Neural progenitor cell (in vitro differentiated cells): ENCODE measurements around the gene EFHC2. TPM values are rescaled to one million over a fixed set of nuclear protein-coding genes. Genes with fewer than 3 reads are reported as not detected.
A peak's percentile ranks its signal among the peaks of the same experiment; 100 is the strongest.

Source experiments
- DNase-seq: peaks from one replicate; pipeline ENCODE4 v3.0.0-alpha.2; 2016; ENCODE audit warnings: low spot score
- H2AFZ ChIP-seq: fragments of 200-600 bp; sonication (generic); replicated peaks from 2 replicates; pipeline ENCODE4 v1.6.1; 2016; ENCODE audit warnings: antibody characterized with exemption
- H3F3A ChIP-seq: fragments of 200-600 bp; sonication (generic); 2 replicates; pipeline ENCODE4 v1.6.1; 2016; ENCODE audit warnings: antibody characterized with exemption, low read depth
- H3K27ac ChIP-seq: fragments of 200-600 bp; sonication (generic); 2 replicates; pipeline ENCODE4 v1.5.1; 2016; ENCODE audit warnings: mild to moderate bottlenecking
- H3K27me3 ChIP-seq: fragments of 200-600 bp; sonication (generic); 2 replicates; pipeline ENCODE4 v1.6.1; 2016; ENCODE audit warnings: mild to moderate bottlenecking, moderate library complexity
- H3K36me3 ChIP-seq: fragments of 200-600 bp; sonication (generic); 2 replicates; pipeline ENCODE4 v1.5.1; 2016
- H3K4me1 ChIP-seq: fragments of 200-600 bp; sonication (generic); 2 replicates; pipeline ENCODE4 v1.6.1; 2016; ENCODE audit warnings: mixed run types
- H3K4me2 ChIP-seq: fragments of 200-600 bp; sonication (generic); 2 replicates; pipeline ENCODE4 v1.6.1; 2016
- H3K4me3 ChIP-seq: fragments of 200-600 bp; sonication (generic); 2 replicates; pipeline ENCODE4 v1.5.1; 2016
- H3K79me2 ChIP-seq: fragments of 200-600 bp; sonication (generic); 2 replicates; pipeline ENCODE4 v1.6.1; 2016; ENCODE audit warnings: low read depth
- H3K9ac ChIP-seq: fragments of 200-600 bp; sonication (generic); 2 replicates; pipeline ENCODE4 v1.6.1; 2016
- H3K9me3 ChIP-seq: fragments of 200-600 bp; sonication (generic); 2 replicates; pipeline ENCODE4 v1.5.1; 2016; ENCODE audit warnings: low read depth
- H4K20me1 ChIP-seq: fragments of 200-600 bp; sonication (generic); 2 replicates; pipeline ENCODE4 v1.6.1; 2016; ENCODE audit warnings: low read depth
- H3K27ac Mint-ChIP-seq: 3 replicates; pipeline ENCODE4 v1.8.0; 2021; ENCODE audit warnings: mixed read lengths
- H3K27me3 Mint-ChIP-seq: 2 replicates; pipeline ENCODE4 v1.8.0; 2022; ENCODE audit warnings: low read depth, mild to moderate bottlenecking, inconsistent platforms, moderate library complexity, mixed read lengths; ENCODE audit not compliant: insufficient read depth
- H3K36me3 Mint-ChIP-seq: 3 replicates; pipeline ENCODE4 v1.8.0; 2021; ENCODE audit warnings: mixed read lengths
- H3K4me1 Mint-ChIP-seq: 3 replicates; pipeline ENCODE4 v1.8.0; 2021; ENCODE audit warnings: mixed read lengths
- H3K4me3 Mint-ChIP-seq: 3 replicates; pipeline ENCODE4 v1.8.0; 2021; ENCODE audit warnings: mild to moderate bottlenecking, moderate library complexity, mixed read lengths
- H3K9me3 Mint-ChIP-seq: 3 replicates; pipeline ENCODE4 v1.8.0; 2020; ENCODE audit warnings: mixed read lengths
- CTCF ChIP-seq: fragments of 200-600 bp; sonication (generic); IDR thresholded peaks from 2 replicates; pipeline ENCODE4 v1.5.1; 2017; ENCODE audit warnings: antibody characterized with exemption, mild to moderate bottlenecking
- EZH2 ChIP-seq: fragments of 200-600 bp; sonication (generic); IDR thresholded peaks from 2 replicates; pipeline ENCODE4 v1.6.1; 2017; ENCODE audit warnings: antibody characterized with exemption, mild to moderate bottlenecking, moderate library complexity
- EZH2phosphoT487 ChIP-seq: fragments of 200-600 bp; sonication (generic); IDR thresholded peaks from 2 replicates; pipeline ENCODE4 v1.6.1; 2017; ENCODE audit warnings: antibody characterized with exemption
- total RNA-seq: library from RNA; depleted of rRNA; stranded (reverse); fragments of >200 nt; gene quantifications from 2 replicates; pipeline ENCODE4 v1.2.3, GENCODE V29; 2015; ENCODE audit warnings: low replicate concordance

The EFHC2 gene
- total RNA-seq, 1 donor from 2014 or later: 3.2 TPM

GRCh38 chrX:44344687-44345086, 1.2 kb upstream of the EFHC2 start:
- no peak for DNase-seq
- Histone ChIP-seq H3K27ac (no peak overlapping the region), H3K9ac (no peak overlapping the region), H3K27me3 (no peaks in the 10 kb centered on the region), H3K79me2 (no peaks in the 10 kb centered on the region), H3K36me3 (no peaks in the 10 kb centered on the region), H3K4me1 (no peaks in the 10 kb centered on the region), H3K4me2 (no peak overlapping the region), H3K9me3 (no peaks in the 10 kb centered on the region), H3K4me3 (no peak overlapping the region), H2AFZ (no peak overlapping the region), H3F3A (no peaks in the 10 kb centered on the region), H4K20me1 (no peaks in the 10 kb centered on the region)
- Mint-ChIP-seq H3K4me3 (no peak overlapping the region), H3K9me3 (no peaks in the 10 kb centered on the region), H3K36me3 (no peaks in the 10 kb centered on the region), H3K4me1 (peaks cover 14% of the 10 kb centered on the region), H3K27ac (peak overlapping the region; percentile 22), H3K27me3 (peaks cover 5% of the 10 kb centered on the region)
- TF ChIP-seq EZH2phosphoT487 (no peak), CTCF (no peak), EZH2 (no peak)

GRCh38 chrX:44344194-44344593, 722 bp upstream of the EFHC2 start:
- DNase-seq: no peak
- no peaks in the 10 kb centered on the region for H3K9me3 ChIP-seq
- H3K36me3 ChIP-seq: no peaks in the 10 kb centered on the region
- no peaks in the 10 kb centered on the region for H3K4me1 ChIP-seq
- Mint-ChIP-seq H3K36me3 (no peaks in the 10 kb centered on the region), H3K9me3 (no peaks in the 10 kb centered on the region), H3K27ac (peak overlapping the region; percentile 22), H3K27me3 (peaks cover 5% of the 10 kb centered on the region), H3K4me3 (no peak overlapping the region), H3K4me1 (peaks cover 16% of the 10 kb centered on the region)
- H3K27ac ChIP-seq: no peak overlapping the region
- no peaks in the 10 kb centered on the region for H4K20me1 ChIP-seq
- no peaks in the 10 kb centered on the region for H3F3A ChIP-seq
- TF ChIP-seq EZH2phosphoT487: no peak
- TF ChIP-seq EZH2: no peak
- TF ChIP-seq CTCF: no peak
- no peaks in the 10 kb centered on the region for H3K27me3 ChIP-seq
- no peak overlapping the region for H3K4me2 ChIP-seq
- H3K9ac ChIP-seq: no peak overlapping the region
- no peaks in the 10 kb centered on the region for H3K79me2 ChIP-seq
- H2AFZ ChIP-seq: no peak overlapping the region
- H3K4me3 ChIP-seq: no peak overlapping the region

GRCh38 chrX:44342866-44343265, 606 bp downstream of the EFHC2 start:
- Mint-ChIP-seq H3K4me3 (no peak overlapping the region), H3K9me3 (no peaks in the 10 kb centered on the region), H3K27me3 (peaks cover 2% of the 10 kb centered on the region), H3K27ac (no peak overlapping the region), H3K36me3 (no peaks in the 10 kb centered on the region), H3K4me1 (peaks cover 16% of the 10 kb centered on the region)
- Histone ChIP-seq H3F3A (no peaks in the 10 kb centered on the region), H3K4me2 (peak overlapping the region; percentile 63), H3K4me3 (no peak overlapping the region), H3K9me3 (no peaks in the 10 kb centered on the region), H3K9ac (no peak overlapping the region), H3K27me3 (no peaks in the 10 kb centered on the region), H3K4me1 (no peaks in the 10 kb centered on the region), H2AFZ (no peak overlapping the region), H3K36me3 (no peaks in the 10 kb centered on the region), H3K27ac (no peak overlapping the region), H4K20me1 (no peaks in the 10 kb centered on the region), H3K79me2 (no peaks in the 10 kb centered on the region)
- no peak for DNase-seq
- TF ChIP-seq EZH2phosphoT487: no peak
- TF ChIP-seq CTCF: no peak
- TF ChIP-seq EZH2: no peak

- DNase-seq: no peak
- no peak overlapping the region for H3K4me3 ChIP-seq
- no peak overlapping the region for H3K27ac ChIP-seq
- H3K36me3 Mint-ChIP-seq: no peaks in the 10 kb centered on the region
- H3F3A ChIP-seq: no peaks in the 10 kb centered on the region
- H3K27me3 ChIP-seq: no peaks in the 10 kb centered on the region
- peaks cover 3% of the 10 kb centered on the region for H3K9me3 ChIP-seq
- no peak overlapping the region for H3K9ac ChIP-seq
- TF ChIP-seq EZH2phosphoT487 (no peak), EZH2 (no peak), CTCF (no peak)
- H3K4me3 Mint-ChIP-seq: no peak overlapping the region
- no peak overlapping the region for H2AFZ ChIP-seq
- H3K9me3 Mint-ChIP-seq: no peaks in the 10 kb centered on the region
- no peak overlapping the region for H3K27ac Mint-ChIP-seq
- no peaks in the 10 kb centered on the region for H4K20me1 ChIP-seq
- H3K27me3 Mint-ChIP-seq: no peaks in the 10 kb centered on the region
- no peaks in the 10 kb centered on the region for H3K79me2 ChIP-seq
- H3K4me2 ChIP-seq: no peak overlapping the region
- H3K36me3 ChIP-seq: no peaks in the 10 kb centered on the region
- peaks cover 4% of the 10 kb centered on the region for H3K4me1 Mint-ChIP-seq
- no peaks in the 10 kb centered on the region for H3K4me1 ChIP-seq
These were observed 5.1 kb downstream of the EFHC2 start for GRCh38 chrX:44338361-44338760.
